OCI-LY1 (cell line): ENCODE measurements around the gene MGAT4C.
"Not testable (repeated sequence)": the region's sequence is repeated elsewhere in the genome, so short reads cannot be mapped to it uniquely, and the experiment has no call there.

Experiments used
- H2AFZ ChIP-seq: fragments of 200-600 bp; sonication (generic), shearing (Covaris generic); 2 replicates; pipeline ENCODE4 v1.6.0; 2014; ENCODE audit warnings: antibody characterized with exemption, mild to moderate bottlenecking, low read length
- H3F3A ChIP-seq: fragments of 200-600 bp; sonication (generic), shearing (Covaris generic); 2 replicates; pipeline ENCODE4 v1.6.0; 2014; ENCODE audit warnings: mild to moderate bottlenecking, antibody characterized with exemption, low read length, moderate library complexity; ENCODE audit not compliant: insufficient read depth
- H3K27ac ChIP-seq: fragments of 200-600 bp; sonication (generic); 2 replicates; pipeline ENCODE4 v1.5.1; 2014; ENCODE audit warnings: low read length, mixed run types, mild to moderate bottlenecking, low read depth; ENCODE audit not compliant: poor library complexity, severe bottlenecking
- H3K27me3 ChIP-seq: fragments of 200-600 bp; sonication (generic); 2 replicates; pipeline ENCODE4 v1.6.0; 2014; ENCODE audit warnings: antibody characterized with exemption, mild to moderate bottlenecking, low read length, moderate library complexity; ENCODE audit not compliant: insufficient read depth
- H3K36me3 ChIP-seq: fragments of 200-600 bp; sonication (generic); 2 replicates; pipeline ENCODE4 v1.6.1; 2014; ENCODE audit warnings: mild to moderate bottlenecking, antibody characterized with exemption, low read length, moderate library complexity, mixed read lengths; ENCODE audit not compliant: insufficient read depth
- H3K4me1 ChIP-seq: fragments of 200-600 bp; sonication (generic); 2 replicates; pipeline ENCODE4 v1.5.1; 2014; ENCODE audit warnings: mild to moderate bottlenecking, low read length, moderate library complexity; ENCODE audit not compliant: insufficient read depth, severe bottlenecking
- H3K4me2 ChIP-seq: fragments of 200-600 bp; sonication (generic), shearing (Covaris generic); 2 replicates; pipeline ENCODE4 v1.6.1; 2014; ENCODE audit warnings: low read length
- H3K4me3 ChIP-seq: fragments of 200-600 bp; sonication (generic); 2 replicates; pipeline ENCODE4 v1.5.1; 2014; ENCODE audit warnings: low read length, low read depth, mild to moderate bottlenecking, mixed read lengths; ENCODE audit not compliant: poor library complexity, severe bottlenecking
- H3K79me2 ChIP-seq: fragments of 200-600 bp; shearing (Covaris generic); 2 replicates; pipeline ENCODE4 v1.6.1; 2016; ENCODE audit warnings: mixed run types, low read length, mixed read lengths; ENCODE audit not compliant: insufficient read depth
- H3K9ac ChIP-seq: fragments of 200-600 bp; sonication (generic), shearing (Covaris generic); 2 replicates; pipeline ENCODE4 v1.6.1; 2014; ENCODE audit warnings: mild to moderate bottlenecking, low read length, mixed read lengths
- H3K9me2 ChIP-seq: fragments of 200-600 bp; sonication (generic), shearing (Covaris generic); 2 replicates; pipeline ENCODE4 v1.6.1; 2014; ENCODE audit warnings: low read depth, mild to moderate bottlenecking, low read length, mixed read lengths
- H3K9me3 ChIP-seq: fragments of 200-600 bp; shearing (Covaris generic); 2 replicates; pipeline ENCODE4 v1.6.1; 2014; ENCODE audit warnings: low read length, mixed read lengths
- H4K20me1 ChIP-seq: fragments of 200-600 bp; sonication (generic), shearing (Covaris generic); 2 replicates; pipeline ENCODE4 v1.6.0; 2016; ENCODE audit warnings: mild to moderate bottlenecking, low read length; ENCODE audit not compliant: insufficient read depth
- CTCF ChIP-seq: fragments of 200-600 bp; sonication (generic), shearing (Covaris generic); IDR thresholded peaks from 2 replicates; pipeline ENCODE4 v1.5.1; 2017; ENCODE audit warnings: mild to moderate bottlenecking, antibody characterized with exemption, low read length, moderate library complexity, mixed read lengths
- EZH2 ChIP-seq: fragments of 200-600 bp; sonication (generic), shearing (Covaris generic); IDR thresholded peaks from 2 replicates; pipeline ENCODE4 v1.8.0; 2017; ENCODE audit warnings: borderline replicate concordance, mixed run types, mild to moderate bottlenecking, antibody characterized with exemption, low read length, moderate library complexity, mixed read lengths

MGAT4C gene

GRCh38 chr12:86134561-86134960, 121.6 kb downstream of the MGAT4C start:
- H3K79me2 ChIP-seq: no peaks in the 10 kb centered on the region
- H2AFZ ChIP-seq: no peak overlapping the region
- no peaks in the 10 kb centered on the region for H4K20me1 ChIP-seq
- H3K36me3 ChIP-seq: no peaks in the 10 kb centered on the region
- TF ChIP-seq EZH2 (no peak), CTCF (no peak)
- H3K9ac ChIP-seq: no peak overlapping the region
- H3K27ac ChIP-seq: no peak overlapping the region
- H3K9me2 ChIP-seq: no peaks in the 10 kb centered on the region
- no peaks in the 10 kb centered on the region for H3F3A ChIP-seq
- H3K27me3 ChIP-seq: no peaks in the 10 kb centered on the region
- no peak overlapping the region for H3K4me3 ChIP-seq
- H3K4me2 ChIP-seq: no peak overlapping the region
- no peaks in the 10 kb centered on the region for H3K4me1 ChIP-seq
- no peaks in the 10 kb centered on the region for H3K9me3 ChIP-seq

DNA sequence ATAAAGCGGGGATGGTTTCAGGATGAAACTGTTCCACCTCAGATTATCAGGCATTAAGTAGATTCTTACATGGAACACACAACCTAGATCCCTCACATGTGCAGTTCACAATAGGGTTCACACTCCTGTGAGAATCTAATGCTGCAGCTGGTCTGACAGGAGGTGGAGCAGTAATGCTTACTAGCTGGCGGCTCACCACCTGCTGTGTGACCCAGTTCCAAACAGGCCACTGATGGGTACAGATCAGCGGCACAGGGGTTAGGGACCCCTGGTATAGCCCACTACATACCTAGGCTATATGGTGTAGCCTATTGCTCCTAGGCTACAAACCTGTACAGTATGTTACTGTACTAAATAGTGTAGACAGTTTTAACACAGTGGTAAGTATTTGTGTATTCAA, 129.3 kb downstream of the MGAT4C start:
- not testable (repeated sequence) for H3K9me2 ChIP-seq, H3K27me3 ChIP-seq, H3F3A ChIP-seq, H2AFZ ChIP-seq, H3K27ac ChIP-seq, H3K4me3 ChIP-seq, H3K79me2 ChIP-seq, H3K9me3 ChIP-seq, H3K36me3 ChIP-seq, H3K4me1 ChIP-seq, H3K9ac ChIP-seq, H3K4me2 ChIP-seq, H4K20me1 ChIP-seq

DNA sequence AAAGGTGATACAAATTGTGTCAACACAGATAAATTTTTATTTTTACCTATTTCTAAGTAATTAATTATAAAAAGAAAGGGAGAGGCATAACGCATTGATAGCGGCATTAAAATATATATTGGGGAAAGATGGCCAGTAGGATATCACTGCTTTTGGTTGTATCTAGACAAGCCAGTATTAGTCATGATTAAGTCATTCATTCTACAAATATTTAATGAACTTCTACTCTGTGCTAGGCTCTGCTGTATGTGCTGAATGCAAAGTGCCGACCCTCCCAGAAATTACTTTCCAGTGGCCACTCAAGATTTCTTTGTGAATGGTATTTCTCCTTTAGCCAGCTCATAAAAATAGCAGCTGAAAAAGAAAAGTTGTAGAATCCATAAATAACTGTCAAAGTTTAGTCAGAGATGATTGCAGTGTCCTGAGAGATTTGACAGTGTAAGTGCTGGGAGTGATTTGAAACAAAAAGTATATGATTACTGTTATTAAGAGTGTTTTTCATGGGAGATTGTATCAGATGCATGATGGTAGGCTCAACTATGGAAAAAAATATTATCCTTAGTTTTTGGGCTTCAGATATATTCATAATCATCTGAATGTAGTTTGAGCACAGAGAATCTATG, 133.2 kb downstream of the MGAT4C start:
- TF ChIP-seq CTCF (no peak), EZH2 (no peak)
- Histone ChIP-seq H3K4me2 (no peak overlapping the region), H3K27me3 (no peaks in the 10 kb centered on the region), H3K79me2 (no peaks in the 10 kb centered on the region), H3F3A (no peaks in the 10 kb centered on the region), H3K4me3 (no peak overlapping the region), H3K4me1 (no peaks in the 10 kb centered on the region), H3K9me3 (no peaks in the 10 kb centered on the region), H2AFZ (no peak overlapping the region), H4K20me1 (no peaks in the 10 kb centered on the region), H3K36me3 (no peaks in the 10 kb centered on the region), H3K9ac (no peak overlapping the region), H3K27ac (no peak overlapping the region), H3K9me2 (no peaks in the 10 kb centered on the region)

- Histone ChIP-seq H3K4me3 (no peak overlapping the region), H3K9me3 (no peaks in the 10 kb centered on the region)
- no peak for TF ChIP-seq EZH2
- no peak for TF ChIP-seq CTCF
Measured at GRCh38 chr12:86118161-86118560, 138.0 kb downstream of the MGAT4C start.

More at GRCh38 chr12:86118161-86118560, 138.0 kb downstream of the MGAT4C start:
- Histone ChIP-seq H2AFZ (no peak overlapping the region), H4K20me1 (no peaks in the 10 kb centered on the region), H3K4me2 (no peak overlapping the region), H3K9ac (no peak overlapping the region), H3K36me3 (no peaks in the 10 kb centered on the region), H3K27me3 (no peaks in the 10 kb centered on the region), H3K79me2 (no peaks in the 10 kb centered on the region), H3F3A (no peaks in the 10 kb centered on the region), H3K9me2 (no peaks in the 10 kb centered on the region), H3K27ac (no peak overlapping the region), H3K4me1 (no peaks in the 10 kb centered on the region)
